K562 (cell line): ENCODE measurements around the gene SUOX. TPM values are rescaled to one million over a fixed set of nuclear protein-coding genes. Genes with fewer than 3 reads are reported as not detected.

Experiments used
- CSDE1 ChIP-seq, 2 experiments: fragments of 450-650 bp; IDR thresholded peaks; 2 replicates each; pipeline ENCODE4 v1.6.1; 2016; ENCODE audit warnings: mild to moderate bottlenecking in 1 of 2
- ETV6 ChIP-seq, 3 experiments: fragments of 150-350 bp in 1 of 3; sonication (generic) in 1 of 3; formaldehyde crosslinking in 1 of 3; IDR thresholded peaks; 2 replicates each; pipeline versions ENCODE4 v1.6.1 to v1.8.0; 2014 to 2022; ENCODE audit warnings: borderline replicate concordance in 2 of 3, low read depth in 2 of 3, antibody characterized with exemption in 1 of 3, low read length in 1 of 3, mild to moderate bottlenecking in 1 of 3, missing genetic modification reagents in 1 of 3
- HDAC8 ChIP-seq: fragments of 450-650 bp; IDR thresholded peaks from 2 replicates; pipeline ENCODE4 v1.6.1; 2016; ENCODE audit warnings: mild to moderate bottlenecking, missing genetic modification characterization, moderate library complexity, missing compliant biosample characterization
- MAFK ChIP-seq: IDR thresholded peaks from 2 replicates; pipeline ENCODE4 v1.6.1; 2011; ENCODE audit warnings: low read length, improper control_type of control experiment
- MCM2 ChIP-seq: fragments of 450-650 bp; IDR thresholded peaks from 2 replicates; pipeline ENCODE4 v1.6.1; 2017; ENCODE audit warnings: low read depth, mild to moderate bottlenecking
- MXI1 ChIP-seq: IDR thresholded peaks from 2 replicates; pipeline ENCODE4 v1.6.1; 2011; ENCODE audit warnings: low read depth, mild to moderate bottlenecking, improper control_type of control experiment, low read length
- NR1H2 ChIP-seq: sonication (generic); formaldehyde crosslinking; IDR thresholded peaks from 2 replicates; pipeline ENCODE4 v1.4.0; 2020; ENCODE audit warnings: mild to moderate bottlenecking, missing genetic modification reagents
- POLR2AphosphoS2 ChIP-seq: IDR thresholded peaks from 2 replicates; pipeline ENCODE4 v1.6.1; 2012; ENCODE audit warnings: low read length, improper control_type of control experiment
- SMARCE1 ChIP-seq: fragments of 450-650 bp; IDR thresholded peaks from 2 replicates; pipeline ENCODE4 v1.7.1; 2016; ENCODE audit warnings: mild to moderate bottlenecking
- SNRNP70 ChIP-seq: fragments of 200-400 bp; formaldehyde crosslinking; optimal IDR thresholded peaks from 2 replicates; pipeline ENCODE3; 2017; ENCODE audit warnings: low read depth, low read length
- SP2 ChIP-seq: IDR thresholded peaks from 2 replicates; pipeline ENCODE4 v1.6.1; 2011; ENCODE audit warnings: mild to moderate bottlenecking, low read depth, low read length, moderate library complexity; ENCODE audit not compliant: poor library complexity, severe bottlenecking; ENCODE audit errors: extremely low read depth
- SRSF3 ChIP-seq: fragments of 200-400 bp; formaldehyde crosslinking; IDR thresholded peaks from 2 replicates; pipeline ENCODE4 v1.6.1; 2016; ENCODE audit warnings: mild to moderate bottlenecking, low read length, moderate library complexity; ENCODE audit not compliant: insufficient read depth
- TBL1XR1 ChIP-seq, 2 experiments: IDR thresholded peaks; 2 replicates each; pipeline ENCODE4 v1.6.1; 2012; ENCODE audit warnings: improper control_type of control experiment in 2 of 2, low read length in 2 of 2, mild to moderate bottlenecking in 1 of 2
- U2AF1 ChIP-seq: fragments of 200-400 bp; formaldehyde crosslinking; optimal IDR thresholded peaks from 2 replicates; pipeline ENCODE3; 2017; ENCODE audit warnings: mild to moderate bottlenecking, low read depth, low read length, moderate library complexity
- XRCC5 ChIP-seq: fragments of 200-400 bp; formaldehyde crosslinking; IDR thresholded peaks from 2 replicates; pipeline ENCODE4 v1.6.1; 2017; ENCODE audit warnings: low read depth, mild to moderate bottlenecking, low read length
- ZBED1 ChIP-seq: IDR thresholded peaks from 2 replicates; pipeline ENCODE4 v1.6.1; 2014
- ZFP36 ChIP-seq: fragments of 150-350 bp; IDR thresholded peaks from 2 replicates; pipeline ENCODE4 v1.6.1; 2018; ENCODE audit warnings: low read length, low read depth; ENCODE audit not compliant: partially characterized antibody
- ZNF830 ChIP-seq: fragments of 250-450 bp; sonication (Bioruptor Pico); IDR thresholded peaks from 2 replicates; pipeline ENCODE4 v1.5.0; 2021; ENCODE audit warnings: mild to moderate bottlenecking
- polyA plus RNA-seq, 8 experiments: library from polyadenylated mRNA; depleted of rRNA in 4 of 8; stranded (reverse) in 5 of 8; unstranded in 3 of 8; fragments of >200 nt; fragmentation: Nextera tagmentation in 2 of 8; fragmentation: Illumina TruSeq in 1 of 8; extraction: Ambion mirVana in 2 of 8; extraction: Trizol in 1 of 8; gene quantifications; 2 replicates each; pipeline versions ENCODE4 v1.2.1 to v1.2.3, GENCODE V29; 2011 to 2014; ENCODE audit warnings: inconsistent platforms in 1 of 8, missing spikeins in 1 of 8
- total RNA-seq, 7 experiments: library from RNA; depleted of rRNA in 6 of 7; stranded (reverse); fragments of >200 nt in 6 of 7; fragmentation: Illumina TruSeq in 2 of 7; extraction: Trizol in 2 of 7; gene quantifications; 2 replicates each; pipeline versions ENCODE4 v1.2.1 to v1.2.3, GENCODE V29; 2011 to 2021; ENCODE audit warnings: low replicate concordance in 1 of 7
- TF ChIP-seq, protein P1 (sequence below): IDR thresholded peaks from 2 replicates; pipeline ENCODE4 v1.6.1; 2012; ENCODE audit warnings: low read depth, low read length, improper control_type of control experiment, borderline replicate concordance
- TF ChIP-seq, protein P2 (sequence below): sonication (generic); formaldehyde crosslinking; IDR thresholded peaks from 2 replicates; pipeline ENCODE4 v1.9.0; 2022; ENCODE audit warnings: mild to moderate bottlenecking, missing genetic modification reagents
- TF ChIP-seq, protein P3 (sequence below): IDR thresholded peaks from 2 replicates; pipeline ENCODE4 v1.6.1; 2011; ENCODE audit warnings: borderline replicate concordance, low read depth, mild to moderate bottlenecking, moderate library complexity, low read length; ENCODE audit not compliant: insufficient read depth, poor library complexity, severe bottlenecking
- TF ChIP-seq, protein P4 (sequence below): fragments of 250-450 bp; sonication (Bioruptor Pico); IDR thresholded peaks from 2 replicates; pipeline ENCODE4 v1.4.0; 2020

Gene SUOX
- total and polyA plus RNA-seq, 9 of the 15 experiments (the other 6 are each of a cell fraction or from before 2014, with no cell fraction given): 9.2 to 39.7 (median 25.4) TPM

DNA sequence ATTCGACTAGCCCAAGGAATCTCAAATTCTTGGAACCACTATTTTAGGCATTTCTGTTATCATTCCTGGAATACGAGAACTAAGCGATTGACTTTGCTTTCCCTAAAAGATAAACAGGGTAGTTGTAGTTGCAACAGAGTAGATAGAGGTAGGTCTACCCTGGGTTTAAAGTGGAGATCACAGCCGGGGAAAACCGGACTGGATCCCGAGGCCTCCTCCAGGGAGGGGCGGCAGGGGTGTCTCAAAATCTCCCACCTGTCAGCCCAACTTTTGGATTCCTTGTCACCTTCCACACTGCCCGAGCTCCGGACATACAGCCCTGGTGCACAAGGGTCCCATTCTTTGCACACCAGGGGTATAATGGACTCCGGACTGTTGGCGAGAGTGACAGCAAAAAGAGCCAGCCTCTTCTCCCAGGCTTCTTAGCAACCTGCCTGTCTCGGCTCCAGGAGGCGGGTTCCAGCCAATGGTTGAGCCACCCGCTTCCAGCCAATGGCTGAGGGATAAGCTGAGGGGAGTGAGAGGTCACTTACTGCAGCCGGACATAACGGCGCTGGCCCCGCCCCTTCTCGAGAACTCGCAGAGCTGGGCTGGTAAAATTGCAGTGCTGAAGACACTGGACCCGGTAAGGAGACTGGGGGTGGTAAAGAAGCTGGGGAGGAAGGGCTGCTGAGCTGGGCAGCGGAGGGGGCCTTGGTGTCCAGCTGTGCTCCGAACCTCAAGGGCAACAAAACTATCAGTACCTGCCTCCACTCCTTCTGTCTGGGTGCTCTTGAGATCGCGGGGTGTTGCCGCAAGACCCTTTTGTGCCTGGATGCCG, at the start of gene SUOX (continued):
- TF ChIP-seq SNRNP70: no peak
- no peak for TF ChIP-seq MCM2
- TF ChIP-seq MXI1: no peak
- TF ChIP-seq NR1H2 (CRISPR knock-in tag): no peak
- peak; percentile 51 for TF ChIP-seq SP2
- no peak for TF ChIP-seq SRSF3
- no peak for TF ChIP-seq ZNF830 (CRISPR knock-in tag)
- no peak for TF ChIP-seq SMARCE1
- TF ChIP-seq MAFK: no peak
- no peak for TF ChIP-seq HDAC8 (tag)
- no peak; the same call in 1 of the 2 replicates for TF ChIP-seq XRCC5
- TF ChIP-seq CSDE1 (IDR thresholded peaks at IDR 0.05): no peak
- no peak; the same call in 1 of the 2 replicates for TF ChIP-seq POLR2AphosphoS2
- TF ChIP-seq, protein P1, sequence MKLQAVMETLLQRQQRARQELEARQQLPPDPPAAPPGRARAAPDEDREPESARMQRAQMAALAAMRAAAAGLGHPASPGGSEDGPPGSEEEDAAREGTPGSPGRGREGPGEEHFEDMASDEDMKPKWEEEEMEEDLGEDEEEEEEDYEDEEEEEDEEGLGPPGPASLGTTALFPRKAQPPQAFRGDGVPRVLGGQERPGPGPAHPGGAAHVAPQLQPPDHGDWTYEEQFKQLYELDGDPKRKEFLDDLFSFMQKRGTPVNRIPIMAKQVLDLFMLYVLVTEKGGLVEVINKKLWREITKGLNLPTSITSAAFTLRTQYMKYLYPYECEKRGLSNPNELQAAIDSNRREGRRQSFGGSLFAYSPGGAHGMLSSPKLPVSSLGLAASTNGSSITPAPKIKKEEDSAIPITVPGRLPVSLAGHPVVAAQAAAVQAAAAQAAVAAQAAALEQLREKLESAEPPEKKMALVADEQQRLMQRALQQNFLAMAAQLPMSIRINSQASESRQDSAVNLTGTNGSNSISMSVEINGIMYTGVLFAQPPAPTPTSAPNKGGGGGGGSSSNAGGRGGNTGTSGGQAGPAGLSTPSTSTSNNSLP: no peak
- no peak; a peak in 1 of 4 replicates for TF ChIP-seq TBL1XR1 (IDR thresholded peaks at IDR 0.05; ENCODE audit: low read length in 2 of 2)
- TF ChIP-seq, protein P2, sequence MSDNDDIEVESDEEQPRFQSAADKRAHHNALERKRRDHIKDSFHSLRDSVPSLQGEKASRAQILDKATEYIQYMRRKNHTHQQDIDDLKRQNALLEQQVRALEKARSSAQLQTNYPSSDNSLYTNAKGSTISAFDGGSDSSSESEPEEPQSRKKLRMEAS (CRISPR knock-in tag): no peak; the same call in 1 of the 2 replicates
- no peak for TF ChIP-seq ZFP36
- no peak for TF ChIP-seq U2AF1
- TF ChIP-seq, protein P3, sequence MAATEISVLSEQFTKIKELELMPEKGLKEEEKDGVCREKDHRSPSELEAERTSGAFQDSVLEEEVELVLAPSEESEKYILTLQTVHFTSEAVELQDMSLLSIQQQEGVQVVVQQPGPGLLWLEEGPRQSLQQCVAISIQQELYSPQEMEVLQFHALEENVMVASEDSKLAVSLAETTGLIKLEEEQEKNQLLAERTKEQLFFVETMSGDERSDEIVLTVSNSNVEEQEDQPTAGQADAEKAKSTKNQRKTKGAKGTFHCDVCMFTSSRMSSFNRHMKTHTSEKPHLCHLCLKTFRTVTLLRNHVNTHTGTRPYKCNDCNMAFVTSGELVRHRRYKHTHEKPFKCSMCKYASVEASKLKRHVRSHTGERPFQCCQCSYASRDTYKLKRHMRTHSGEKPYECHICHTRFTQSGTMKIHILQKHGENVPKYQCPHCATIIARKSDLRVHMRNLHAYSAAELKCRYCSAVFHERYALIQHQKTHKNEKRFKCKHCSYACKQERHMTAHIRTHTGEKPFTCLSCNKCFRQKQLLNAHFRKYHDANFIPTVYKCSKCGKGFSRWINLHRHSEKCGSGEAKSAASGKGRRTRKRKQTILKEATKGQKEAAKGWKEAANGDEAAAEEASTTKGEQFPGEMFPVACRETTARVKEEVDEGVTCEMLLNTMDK: no peak
- TF ChIP-seq, protein P4, sequence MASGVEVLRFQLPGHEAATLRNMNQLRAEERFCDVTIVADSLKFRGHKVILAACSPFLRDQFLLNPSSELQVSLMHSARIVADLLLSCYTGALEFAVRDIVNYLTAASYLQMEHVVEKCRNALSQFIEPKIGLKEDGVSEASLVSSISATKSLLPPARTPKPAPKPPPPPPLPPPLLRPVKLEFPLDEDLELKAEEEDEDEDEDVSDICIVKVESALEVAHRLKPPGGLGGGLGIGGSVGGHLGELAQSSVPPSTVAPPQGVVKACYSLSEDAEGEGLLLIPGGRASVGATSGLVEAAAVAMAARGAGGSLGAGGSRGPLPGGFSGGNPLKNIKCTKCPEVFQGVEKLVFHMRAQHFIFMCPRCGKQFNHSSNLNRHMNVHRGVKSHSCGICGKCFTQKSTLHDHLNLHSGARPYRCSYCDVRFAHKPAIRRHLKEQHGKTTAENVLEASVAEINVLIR (CRISPR knock-in tag): no peak
- no peak for TF ChIP-seq ETV6 (IDR thresholded peaks at IDR 0.05; ENCODE audit: borderline replicate concordance in 1 of 2, low read depth in 2 of 2, low read length in 1 of 2)
- no peak for TF ChIP-seq ETV6 (CRISPR knock-in tag; IDR thresholded peaks at IDR 0.05; ENCODE audit: borderline replicate concordance)
- no peak for TF ChIP-seq ZBED1
